ENCODE measurements around the gene GOLGA6A. TPM values are rescaled to one million over a fixed set of nuclear protein-coding genes. Genes with fewer than 3 reads are reported as not detected.

Gene GOLGA6A
- total and polyA plus RNA-seq, 8 donors = not detected

Other genes with a start within 250 kb of the GOLGA6A start
- gene TBC1D21, start 209.0 kb downstream of the GOLGA6A start, total RNA-seq = not detected
- not detected for gene TBC1D21, start 209.0 kb downstream of the GOLGA6A start, polyA plus RNA-seq
- 10 to 100 TPM in 1 of 6 donors, 1 to 10 TPM in 5; 2.2 to 14.9 (median 4.9) TPM for gene LOXL1, start 156.1 kb downstream of the GOLGA6A start, total RNA-seq
- 10 to 100 TPM; 11.5 to 14.8 TPM for gene LOXL1, start 156.1 kb downstream of the GOLGA6A start, polyA plus RNA-seq
- 10 to 100 TPM in 2 of 6 donors, 1 to 10 TPM in 4; 5.2 to 12.3 (median 6.9) TPM for gene STOML1, start 90.3 kb downstream of the GOLGA6A start, total RNA-seq
- 10 to 100 TPM; 13.1 to 13.2 TPM for gene STOML1, start 90.3 kb downstream of the GOLGA6A start, polyA plus RNA-seq
- 10 to 100 TPM; 10.6 to 31.7 (median 13.0) TPM for gene PML, start 87.8 kb downstream of the GOLGA6A start, total RNA-seq
- gene PML, start 87.8 kb downstream of the GOLGA6A start, polyA plus RNA-seq = 10 to 100 TPM; 17.6 to 19.1 TPM
- under 1 TPM; 0.08 to 0.50 (median 0.16) TPM for gene ISLR2, start 48.0 kb upstream of the GOLGA6A start, total RNA-seq
- gene ISLR2, start 48.0 kb upstream of the GOLGA6A start, polyA plus RNA-seq = under 1 TPM; 0.23 to 0.31 TPM
- gene ISLR, start 91.2 kb upstream of the GOLGA6A start, total RNA-seq = 10 to 100 TPM in 1 of 6 donors, 1 to 10 TPM in 5; 1.5 to 29.4 (median 3.2) TPM
- gene ISLR, start 91.2 kb upstream of the GOLGA6A start, polyA plus RNA-seq = 1 to 10 TPM; 3.1 to 3.6 TPM
- gene STRA6, start 120.2 kb upstream of the GOLGA6A start, total RNA-seq = 1 to 10 TPM in 2 of 6 donors, under 1 TPM in 2, not detected in 2; 0.06 to 1.7 (median 0.89) TPM
- gene STRA6, start 120.2 kb upstream of the GOLGA6A start, polyA plus RNA-seq = under 1 TPM; 0.19 to 0.42 TPM
- not detected for gene CCDC33, start 153.8 kb upstream of the GOLGA6A start, total RNA-seq
- gene CCDC33, start 153.8 kb upstream of the GOLGA6A start, polyA plus RNA-seq = not detected